DND-41 (cell line): ENCODE measurements around the gene KLHL17.

Experiments used
- ATAC-seq: fragments of 200-7000 bp; cut with Tn5 transposase; 3 replicates; pipeline ENCODE4 v1.9.1; 2021; ENCODE audit warnings: low read depth; ENCODE audit not compliant: insufficient read depth
- DNase-seq: peaks from one replicate; pipeline ENCODE4 v3.0.0-alpha.2; 2020
- H2AFZ ChIP-seq: 2 replicates; pipeline ENCODE4 v1.6.0; 2012; ENCODE audit warnings: low read depth, low read length
- H3K27ac ChIP-seq: 2 replicates; pipeline ENCODE4 v1.5.1; 2012; ENCODE audit warnings: low read length, inconsistent platforms
- H3K27me3 ChIP-seq: fragments of 200-600 bp; sonication (generic); 2 replicates; pipeline ENCODE4 v1.6.0; 2012; ENCODE audit warnings: low read length, mild to moderate bottlenecking, inconsistent platforms; ENCODE audit not compliant: insufficient read depth, poor library complexity
- H3K36me3 ChIP-seq: 2 replicates; pipeline ENCODE4 v1.5.1; 2012; ENCODE audit warnings: low read length, inconsistent platforms; ENCODE audit not compliant: insufficient read depth
- H3K4me1 ChIP-seq: 2 replicates; pipeline ENCODE4 v1.5.1; 2012; ENCODE audit warnings: mild to moderate bottlenecking, low read length; ENCODE audit not compliant: insufficient read depth
- H3K4me2 ChIP-seq: 2 replicates; pipeline ENCODE4 v1.6.0; 2012; ENCODE audit warnings: mild to moderate bottlenecking, moderate library complexity, low read length, inconsistent platforms; ENCODE audit not compliant: insufficient read depth
- H3K4me3 ChIP-seq, 2 experiments: fragments of 200-600 bp in 1 of 2; shearing (Covaris generic) in 1 of 2; 2 replicates each; pipeline ENCODE4 v1.5.1; 2012 to 2016; ENCODE audit warnings: inconsistent platforms in 2 of 2, low read length in 2 of 2, mild to moderate bottlenecking in 2 of 2, low read depth in 1 of 2, moderate library complexity in 1 of 2
- H3K79me2 ChIP-seq: 2 replicates; pipeline ENCODE4 v1.6.0; 2012; ENCODE audit warnings: low read length, inconsistent platforms; ENCODE audit not compliant: insufficient read depth
- H3K9ac ChIP-seq: 2 replicates; pipeline ENCODE4 v1.6.0; 2012; ENCODE audit warnings: low read depth, mild to moderate bottlenecking, inconsistent platforms, low read length, moderate library complexity
- H3K9me3 ChIP-seq: 2 replicates; pipeline ENCODE4 v1.5.1; 2012; ENCODE audit warnings: low read length, moderate library complexity, mild to moderate bottlenecking, inconsistent platforms; ENCODE audit not compliant: insufficient read depth, severe bottlenecking
- H4K20me1 ChIP-seq: 2 replicates; pipeline ENCODE4 v1.6.0; 2012; ENCODE audit warnings: low read length; ENCODE audit not compliant: insufficient read depth
- CTCF ChIP-seq: IDR thresholded peaks from 2 replicates; pipeline ENCODE4 v1.5.1; 2012; ENCODE audit warnings: borderline replicate concordance, low read length, moderate library complexity, mild to moderate bottlenecking; ENCODE audit not compliant: poor library complexity, severe bottlenecking; ENCODE audit errors: extremely low read depth
- EZH2 ChIP-seq: IDR thresholded peaks from 3 replicates; pipeline ENCODE4 v1.6.1; 2012; ENCODE audit warnings: borderline replicate concordance, low read depth, mild to moderate bottlenecking, moderate library complexity, low read length, inconsistent platforms; ENCODE audit not compliant: severe bottlenecking

The KLHL17 gene

GRCh38 chr1:972726-973458 lies 12.5 kb downstream of the KLHL17 start:
- peaks cover 5% of the 10 kb centered on the region; the same call in 1 of the 2 replicates for H4K20me1 ChIP-seq
- no peak overlapping the region for H3K4me2 ChIP-seq
- TF ChIP-seq EZH2, result no peak
- TF ChIP-seq CTCF, result no peak
- ATAC-seq (no peak), DNase-seq (no peak)
- no peak overlapping the region for H2AFZ ChIP-seq
- H3K79me2 ChIP-seq, result no peaks in the 10 kb centered on the region
- no peak overlapping the region for H3K9ac ChIP-seq
- H3K36me3 ChIP-seq, result no peaks in the 10 kb centered on the region
- no peak overlapping the region for H3K27ac ChIP-seq
- no peak overlapping the region for H3K4me3 ChIP-seq
- peaks cover 15% of the 10 kb centered on the region for H3K4me1 ChIP-seq
- H3K9me3 ChIP-seq, result no peaks in the 10 kb centered on the region
- H3K27me3 ChIP-seq, result peaks cover 9% of the 10 kb centered on the region

GRCh38 chr1:973459-974292 lies 13.3 kb downstream of the KLHL17 start:
- H3K27ac ChIP-seq, result no peak overlapping the region
- no peaks in the 10 kb centered on the region; the same call in 1 of the 2 replicates for H4K20me1 ChIP-seq
- no peak overlapping the region for H3K4me3 ChIP-seq
- H2AFZ ChIP-seq, result no peak overlapping the region
- no peak overlapping the region for H3K4me2 ChIP-seq
- H3K79me2 ChIP-seq, result no peaks in the 10 kb centered on the region
- ATAC-seq, result no peak
- TF ChIP-seq EZH2 (no peak), CTCF (no peak)
- H3K9ac ChIP-seq, result no peak overlapping the region
- no peaks in the 10 kb centered on the region for H3K36me3 ChIP-seq
- no peak for DNase-seq
- no peaks in the 10 kb centered on the region for H3K9me3 ChIP-seq
- peaks cover 9% of the 10 kb centered on the region for H3K27me3 ChIP-seq
- H3K4me1 ChIP-seq, result peaks cover 15% of the 10 kb centered on the region

GRCh38 chr1:974293-974640 lies 13.9 kb downstream of the KLHL17 start:
- H4K20me1 ChIP-seq, result no peaks in the 10 kb centered on the region; the same call in 1 of the 2 replicates
- H3K4me3 ChIP-seq, result no peak overlapping the region
- no peaks in the 10 kb centered on the region for H3K36me3 ChIP-seq
- H2AFZ ChIP-seq, result no peak overlapping the region
- peaks cover 15% of the 10 kb centered on the region for H3K4me1 ChIP-seq
- H3K9me3 ChIP-seq, result no peaks in the 10 kb centered on the region
- no peaks in the 10 kb centered on the region for H3K79me2 ChIP-seq
- peaks cover 9% of the 10 kb centered on the region for H3K27me3 ChIP-seq
- no peak overlapping the region for H3K27ac ChIP-seq
- TF ChIP-seq CTCF (no peak), EZH2 (no peak)
- DNase-seq, result no peak
- ATAC-seq, result no peak
- no peak overlapping the region for H3K4me2 ChIP-seq
- H3K9ac ChIP-seq, result no peak overlapping the region
